ENCODE data around the gene BAHCC1. TPM values are rescaled to one million over a fixed set of nuclear protein-coding genes. Genes with fewer than 3 reads are reported as not detected.

BAHCC1 gene
- total and polyA plus RNA-seq, 2 of the 8 experiments (the other 6 are each of a cell fraction or from before 2014, with no cell fraction given), result 0.26 to 0.58 TPM

DNA sequence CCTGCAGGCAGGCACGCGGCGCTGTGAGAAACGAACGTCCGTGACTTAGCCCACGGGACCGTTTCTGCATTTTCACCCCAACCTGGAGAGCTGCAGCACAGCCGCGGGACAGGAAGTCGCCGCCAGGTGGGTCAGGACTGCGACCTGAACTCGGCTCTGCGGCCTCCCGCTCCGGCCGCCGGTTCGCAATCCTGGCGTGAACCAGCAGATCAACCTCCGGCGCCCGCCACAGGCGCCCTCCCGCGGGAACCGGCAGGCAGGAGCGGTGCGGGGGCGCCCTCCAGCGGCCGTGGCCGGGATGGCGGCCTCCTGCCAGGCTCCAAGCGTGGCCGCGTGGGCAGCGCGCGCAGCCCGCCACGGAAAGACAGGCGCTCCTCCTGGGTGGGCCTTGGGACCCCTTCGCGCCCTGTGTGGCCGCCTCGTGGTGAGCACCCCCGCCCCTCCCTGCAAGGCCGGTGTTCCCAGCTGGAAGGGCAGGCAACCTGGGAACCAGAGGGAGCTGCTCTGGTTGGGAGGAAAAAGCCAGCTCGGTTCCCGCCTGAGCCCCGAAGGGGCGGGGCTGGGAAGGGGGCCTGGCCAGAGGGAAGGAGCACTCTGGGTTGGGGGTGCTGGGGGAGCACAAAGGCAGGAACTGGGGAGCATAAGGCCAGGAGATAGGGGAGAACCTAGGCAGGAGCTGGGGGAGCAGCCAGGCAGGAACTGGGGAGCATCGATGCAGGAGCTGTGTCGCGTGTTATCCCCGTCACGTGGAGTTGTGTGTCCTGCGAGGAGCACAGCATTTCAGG, 89.1 kb downstream of the BAHCC1 start:
- peak overlapping the region; percentile 98; the same call in 1 of the 2 replicates for H2BK15ac ChIP-seq (ENCODE audit: low read length)
- H2AK5ac ChIP-seq (ENCODE audit: low read depth, low read length), result no peak overlapping the region
- CTCF ChIA-PET (ENCODE audit: partially characterized antibody), result interaction anchor here (0.6 to 5.4 kb wide), 67 partner anchors 9 to 1015 kb away, joined by 3 to 50 read pairs (median 5); partner anchors contain the start of genes BAHCC1, FAAP100 and SLC38A10
- H3K4me1 ChIP-seq (replicated peaks in 1 of 4; ENCODE audit: control insufficient read depth in 3 of 4, insufficient read depth in 4 of 4, low read length in 3 of 4), result peaks cover 0 to 29% (median 16%) of the 10 kb centered on the region in 4 experiments; a peak in 6 of 7 replicates
- H2BK5ac ChIP-seq (ENCODE audit: low read depth, low read length), result peak overlapping the region; percentile 75; the same call in 1 of the 2 replicates
- H4K5ac ChIP-seq (ENCODE audit: insufficient read length, low read depth, low read length), result peak overlapping the region; percentile 90
- peak overlapping the region; percentile 96 for H2BK120ac ChIP-seq (replicated peaks; ENCODE audit: low read depth, low read length)
- no peaks in the 10 kb centered on the region for H3K79me2 ChIP-seq (ENCODE audit: control insufficient read depth in 1 of 2, insufficient read depth in 2 of 2, low read length in 2 of 2)
- no peak overlapping the region; a peak in 1 of 7 replicates for H3K9ac ChIP-seq (replicated peaks in 1 of 4; ENCODE audit: extremely low read depth in 1 of 4, low read depth in 3 of 4, low read length in 3 of 4)
- peak overlapping the region; percentile 86; the same call in 1 of the 2 replicates for H2BK20ac ChIP-seq (ENCODE audit: low read length)
- POLR2A ChIA-PET (ENCODE audit: partially characterized antibody), result interaction anchor here (0.9 to 35.8 kb wide), 8 partner anchors 11 to 87 kb away, joined by 3 to 1004 read pairs (median 6); partner anchors contain the start of genes ACTG1 and FSCN2
- no peak overlapping the region for H3K14ac ChIP-seq (ENCODE audit: insufficient read length)
- WGBS, 2 experiments (ENCODE audit: extremely low coverage in 1 of 2, insufficient coverage in 1 of 2, insufficient read length in 1 of 2, insufficient replicate concordance in 2 of 2, low coverage in 1 of 2, low lambda C conversion rate in 2 of 2, missing lambda C conversion rate in 1 of 2), result 14% methylated on average over 29 of the region's 60 CpGs; no CpG with 5 or more reads in 1 of the 2 experiments
- H4K20me1 ChIP-seq (replicated peaks in 1 of 2; ENCODE audit: control insufficient read depth in 1 of 2, insufficient read depth in 2 of 2, low read length in 2 of 2), result no peaks in the 10 kb centered on the region
- peak overlapping the region; percentile 96 for H4K91ac ChIP-seq (replicated peaks; ENCODE audit: insufficient read length, low read length)
- no peak overlapping the region for H3K56ac ChIP-seq (replicated peaks; ENCODE audit: insufficient read length, low read depth, low read length)
- peak overlapping the region; percentile 27 to 66 (median 46) for H3K4me3 ChIP-seq (ENCODE audit: extremely low read depth in 1 of 4, insufficient read depth in 2 of 4, low read depth in 3 of 4, low read length in 4 of 4)
- H3K18ac ChIP-seq (ENCODE audit: extremely low read depth, low read length), result peak overlapping the region; percentile 99
- peak overlapping the region; percentile 92 for H4K8ac ChIP-seq (ENCODE audit: extremely low read depth, insufficient read depth, low read length)
- peaks cover 0 to 5% of the 10 kb centered on the region in 2 experiments; a peak in 1 of 4 replicates for H3K9me3 ChIP-seq (ENCODE audit: insufficient read depth in 2 of 2, low read depth in 1 of 2, low read length in 1 of 2)
- H3K79me1 ChIP-seq (ENCODE audit: low read depth, low read length), result no peaks in the 10 kb centered on the region
- H3K4me2 ChIP-seq (ENCODE audit: insufficient read depth in 1 of 2, low read depth in 2 of 2, low read length in 2 of 2), result peak overlapping the region; percentile 44 to 92
- FAIRE-seq (no peak), DNase-seq (ENCODE audit: low read depth in 1 of 2, low spot score in 2 of 2) (peak; percentile 64 to 93)
- H2AFZ ChIP-seq (ENCODE audit: low read length), result peak overlapping the region; percentile 87; the same call in 1 of the 2 replicates
- peak overlapping the region; percentile 92; the same call in 1 of the 2 replicates for H2BK12ac ChIP-seq (ENCODE audit: low read depth, low read length)
- no peaks in the 10 kb centered on the region for H3K36me3 ChIP-seq (ENCODE audit: control insufficient read depth in 2 of 4, insufficient read depth in 4 of 4, low read length in 3 of 4)
- H3K27me3 ChIP-seq (replicated peaks in 1 of 4; ENCODE audit: control insufficient read depth in 3 of 4, extremely low read depth in 1 of 4, insufficient read depth in 3 of 4, low read length in 3 of 4), result peaks cover 18 to 49% (median 47%) of the 10 kb centered on the region in 4 experiments
- no peak overlapping the region for H3K27ac ChIP-seq (ENCODE audit: low read depth, low read length)
- H3K23ac ChIP-seq (ENCODE audit: insufficient read length), result no peak overlapping the region
- peaks cover 11% of the 10 kb centered on the region; the same call in 1 of the 2 replicates for H3K23me2 ChIP-seq (ENCODE audit: low read depth, low read length)
- peak overlapping the region; percentile 94 for H3K4ac ChIP-seq (replicated peaks; ENCODE audit: insufficient read length, low read depth, low read length)
- TF ChIP-seq EP300 (IDR thresholded peaks at IDR 0.05; ENCODE audit: borderline replicate concordance in 1 of 2, low read depth in 2 of 2, low read length in 2 of 2) (no peak), BCL11A (IDR thresholded peaks at IDR 0.05; ENCODE audit: low read depth in 2 of 2, low read length in 2 of 2) (no peak), TEAD4 (IDR thresholded peaks at IDR 0.05; ENCODE audit: low read depth, low read length) (peak; percentile 5; the same call in 1 of the 2 replicates), TBP (IDR thresholded peaks at IDR 0.05; ENCODE audit: low read depth, low read length) (0 out of 2 replicates have a peak, but pooled peaks have one; percentile 14), SP1 (IDR thresholded peaks at IDR 0.05; ENCODE audit: low read depth, low read length) (no peak), GTF2F1 (IDR thresholded peaks at IDR 0.05; ENCODE audit: borderline replicate concordance, low read depth, low read length) (no peak)
- TF ChIP-seq, protein P1, sequence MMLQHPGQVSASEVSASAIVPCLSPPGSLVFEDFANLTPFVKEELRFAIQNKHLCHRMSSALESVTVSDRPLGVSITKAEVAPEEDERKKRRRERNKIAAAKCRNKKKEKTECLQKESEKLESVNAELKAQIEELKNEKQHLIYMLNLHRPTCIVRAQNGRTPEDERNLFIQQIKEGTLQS (IDR thresholded peaks at IDR 0.05; ENCODE audit: insufficient read depth, low read depth, low read length), result no peak
- TF ChIP-seq, protein P2, sequence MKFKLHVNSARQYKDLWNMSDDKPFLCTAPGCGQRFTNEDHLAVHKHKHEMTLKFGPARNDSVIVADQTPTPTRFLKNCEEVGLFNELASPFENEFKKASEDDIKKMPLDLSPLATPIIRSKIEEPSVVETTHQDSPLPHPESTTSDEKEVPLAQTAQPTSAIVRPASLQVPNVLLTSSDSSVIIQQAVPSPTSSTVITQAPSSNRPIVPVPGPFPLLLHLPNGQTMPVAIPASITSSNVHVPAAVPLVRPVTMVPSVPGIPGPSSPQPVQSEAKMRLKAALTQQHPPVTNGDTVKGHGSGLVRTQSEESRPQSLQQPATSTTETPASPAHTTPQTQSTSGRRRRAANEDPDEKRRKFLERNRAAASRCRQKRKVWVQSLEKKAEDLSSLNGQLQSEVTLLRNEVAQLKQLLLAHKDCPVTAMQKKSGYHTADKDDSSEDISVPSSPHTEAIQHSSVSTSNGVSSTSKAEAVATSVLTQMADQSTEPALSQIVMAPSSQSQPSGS (IDR thresholded peaks at IDR 0.05; ENCODE audit: low read length), result peak; percentile 66; the same call in 1 of the 2 replicates

Data from H1 (cell line).